HG03520 (cell line): ENCODE data around the gene ADARB1.

Source experiments
- ATAC-seq: cut with Tn5 transposase; IDR thresholded peaks from one replicate; pipeline ENCODE4 v1.9.1; 2021; ENCODE audit warnings: mild to moderate bottlenecking, moderate library complexity; ENCODE audit not compliant: unreplicated experiment

The ADARB1 gene

GRCh38 chr21:45259206-45259840 is 184.9 kb downstream of the ADARB1 start:
- no peak for ATAC-seq

- ATAC-seq: no peak
Observed at GRCh38 chr21:45260191-45260825, 185.9 kb downstream of the ADARB1 start.

GRCh38 chr21:45261093-45261492 is 186.7 kb downstream of the ADARB1 start:
- ATAC-seq: no peak

DNA sequence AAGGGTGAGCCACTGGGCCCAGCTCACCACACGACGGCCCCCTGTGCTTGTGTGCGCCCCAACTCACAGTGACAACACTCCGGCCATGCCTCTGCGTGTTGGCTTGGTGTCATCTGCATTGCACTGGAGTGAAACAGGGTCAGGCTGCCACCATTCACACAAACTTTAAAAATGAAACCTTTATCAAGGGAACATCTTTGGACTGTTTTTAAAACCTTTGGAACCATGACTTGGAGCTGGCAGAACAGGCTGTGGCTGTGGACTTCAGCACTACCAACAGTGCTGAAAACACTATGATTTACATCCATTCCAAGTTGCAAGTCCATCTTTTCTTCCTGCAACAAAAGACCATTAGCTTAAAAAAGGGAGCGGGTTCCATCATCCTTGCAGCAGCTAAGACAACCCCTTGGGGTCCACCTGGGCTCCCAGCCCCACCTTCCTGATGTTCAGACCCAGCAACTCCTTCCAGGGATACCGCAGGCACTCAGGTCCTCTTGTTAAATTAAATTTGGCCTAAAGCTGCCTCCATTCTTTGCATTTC is 187.7 kb downstream of the ADARB1 start:
- ATAC-seq: no peak

- ATAC-seq: no peak
Observed at GRCh38 chr21:45262616-45263015, 188.2 kb downstream of the ADARB1 start.

- ATAC-seq: no peak
Observed at GRCh38 chr21:45263534-45263933, 189.2 kb downstream of the ADARB1 start.

DNA sequence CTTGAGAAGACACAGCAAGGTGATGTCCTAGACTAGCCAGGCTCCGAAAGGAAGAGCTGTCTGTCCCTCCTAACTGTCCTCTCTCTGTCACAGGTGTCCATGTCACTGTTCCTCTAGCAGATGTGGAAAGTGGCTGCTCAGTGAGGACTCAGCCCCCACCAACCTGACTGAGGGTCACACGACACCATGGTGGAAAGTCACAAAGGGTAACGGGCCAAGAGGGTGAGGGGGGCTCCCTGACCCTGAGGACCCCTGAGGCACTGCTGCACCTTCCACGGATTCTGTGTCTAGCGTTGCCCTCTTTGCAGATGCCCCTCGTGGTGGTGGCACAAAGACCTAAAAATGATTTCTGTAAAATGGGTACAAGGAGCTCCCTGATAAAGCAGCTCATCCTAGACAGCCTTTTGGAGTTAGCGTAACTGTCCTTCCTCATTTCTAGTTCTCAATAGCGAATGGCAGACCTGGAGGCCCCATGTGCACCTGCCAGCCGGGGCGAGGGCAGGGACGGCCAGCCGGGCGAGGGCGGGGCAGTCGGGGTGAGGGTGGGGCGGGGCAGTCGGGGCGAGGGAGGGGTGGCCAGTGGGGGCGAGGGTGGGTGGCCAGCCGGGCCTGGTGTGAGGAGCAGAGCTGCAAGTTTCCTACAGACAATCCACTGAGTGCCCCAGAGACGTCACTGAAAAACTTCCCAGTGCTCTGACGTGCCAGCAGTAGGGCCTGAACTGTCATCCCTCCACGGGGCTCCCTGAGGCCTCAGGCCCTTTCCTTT is 189.9 kb downstream of the ADARB1 start:
- ATAC-seq: no peak

DNA sequence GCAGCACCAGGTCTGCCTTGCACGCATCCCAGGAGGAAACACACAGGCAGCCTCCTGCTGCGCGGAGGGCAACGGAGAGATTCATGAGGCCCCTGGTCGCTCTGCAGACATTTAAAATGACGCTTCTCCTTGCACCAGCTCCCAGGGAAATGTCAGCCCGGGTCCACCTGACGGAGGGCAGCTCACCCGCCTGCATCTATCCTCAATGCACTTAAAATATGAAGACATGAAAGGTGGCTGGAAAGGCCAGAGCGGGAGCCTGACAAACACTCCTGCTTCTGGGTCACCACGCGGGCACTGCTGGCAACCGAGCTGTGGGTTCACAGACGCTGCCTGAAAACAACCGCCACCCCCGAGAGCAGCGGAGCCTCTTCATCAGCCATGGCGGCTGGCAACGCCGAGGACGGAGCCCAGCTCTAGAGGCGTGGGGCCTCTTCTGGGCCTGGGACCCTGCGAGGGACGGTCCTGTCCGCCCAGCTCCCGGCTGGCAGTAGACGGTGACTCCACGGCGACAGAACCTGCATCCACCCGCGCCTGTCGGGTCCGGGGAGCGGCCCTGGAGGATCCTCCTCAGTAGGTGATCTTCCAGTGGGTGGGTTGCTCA is 190.6 kb downstream of the ADARB1 start:
- no peak for ATAC-seq

GRCh38 chr21:45265721-45266517 is 191.5 kb downstream of the ADARB1 start:
- ATAC-seq: no peak

DNA sequence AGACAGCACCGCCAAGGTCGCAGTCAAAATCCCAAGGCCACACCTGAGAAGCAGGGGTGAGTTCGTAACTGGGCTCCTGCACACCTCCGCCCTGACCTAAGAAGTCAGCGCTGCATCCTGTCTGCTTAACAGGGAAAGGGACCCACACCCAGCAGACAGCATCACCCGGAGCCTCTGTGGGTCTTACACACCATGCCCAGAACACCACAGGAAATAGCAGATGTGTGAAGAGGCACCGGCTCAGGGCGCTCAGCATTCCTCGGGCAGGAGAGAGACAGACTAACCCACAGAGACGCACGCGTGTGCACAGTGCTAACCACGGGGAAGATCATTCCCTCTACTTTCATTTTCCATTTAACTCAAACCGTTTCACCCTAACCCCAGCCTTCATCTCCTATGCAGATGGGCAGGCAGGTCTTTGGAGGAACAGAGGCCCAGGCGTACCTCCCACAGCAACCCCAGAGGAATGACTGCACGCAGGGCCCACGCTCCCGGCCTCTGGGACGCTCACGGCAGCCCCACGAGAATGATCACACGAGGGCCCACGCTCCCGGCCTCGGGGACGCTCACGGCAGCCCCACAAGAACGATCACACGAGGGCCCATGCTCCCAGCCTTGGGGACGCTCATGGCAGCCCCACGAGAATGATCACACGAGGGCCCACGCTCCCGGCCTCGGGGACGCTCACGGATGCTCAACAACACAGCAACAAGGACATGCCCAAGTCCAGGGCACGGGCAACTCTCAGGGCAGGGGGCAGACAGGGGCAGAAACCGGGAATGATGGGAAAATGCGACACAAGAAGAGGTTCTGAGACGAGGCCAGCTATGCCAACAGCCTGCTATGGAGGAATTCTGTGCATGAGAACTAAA is 192.4 kb downstream of the ADARB1 start:
- no peak for ATAC-seq

DNA sequence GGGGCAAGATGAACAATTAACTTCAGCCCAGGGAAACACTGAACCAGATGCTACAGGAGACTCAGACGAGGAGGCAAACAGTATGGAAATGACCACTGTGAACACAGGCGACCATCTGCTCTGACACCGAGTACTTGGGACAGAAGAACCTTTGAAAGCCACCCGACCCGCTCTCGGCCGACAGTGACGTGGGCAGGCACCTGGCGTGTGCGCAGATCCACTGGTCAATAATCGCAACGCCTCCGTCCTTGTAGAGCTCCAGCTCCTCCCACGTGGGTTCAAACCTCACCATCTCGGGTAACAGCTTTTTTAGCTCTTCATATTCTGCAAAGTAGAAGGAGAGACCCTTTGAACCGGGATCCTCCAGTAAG is 193.0 kb downstream of the ADARB1 start:
- no peak for ATAC-seq

DNA sequence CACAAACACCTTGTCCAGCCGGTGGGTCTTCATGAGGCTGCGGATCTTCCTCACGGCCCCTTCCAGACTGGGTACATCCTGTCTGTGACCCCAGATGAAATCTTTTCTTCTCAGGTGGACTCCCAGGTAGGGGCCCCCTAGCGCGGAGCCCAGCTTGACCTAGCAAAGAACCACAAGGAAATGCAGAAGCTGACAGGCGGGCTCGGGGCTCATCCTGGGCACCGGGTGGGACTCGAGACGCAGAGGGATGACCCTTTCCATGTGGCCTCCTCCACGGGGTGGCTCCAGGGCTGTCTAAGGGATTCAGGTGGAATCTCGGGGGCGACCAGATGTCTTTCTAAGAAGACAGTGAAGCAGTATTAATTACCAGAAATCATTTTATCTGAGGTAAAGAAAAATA is 195.5 kb downstream of the ADARB1 start:
- ATAC-seq: no peak

- ATAC-seq: no peak
Observed at GRCh38 chr21:45270306-45270821, 196.0 kb downstream of the ADARB1 start.
